NCI-H82 (cell line): ENCODE measurements around the gene PAK2.
A peak's percentile ranks its signal among the peaks of the same experiment; 100 is the strongest.
"Not testable (repeated sequence)": the region's sequence is repeated elsewhere in the genome, so short reads cannot be mapped to it uniquely, and the experiment has no call there.

ENCODE experiments used
- DNase-seq: peaks from one replicate; lab custom pipeline; 2025; lab: John Stamatoyannopoulos, UW

PAK2 gene

DNA sequence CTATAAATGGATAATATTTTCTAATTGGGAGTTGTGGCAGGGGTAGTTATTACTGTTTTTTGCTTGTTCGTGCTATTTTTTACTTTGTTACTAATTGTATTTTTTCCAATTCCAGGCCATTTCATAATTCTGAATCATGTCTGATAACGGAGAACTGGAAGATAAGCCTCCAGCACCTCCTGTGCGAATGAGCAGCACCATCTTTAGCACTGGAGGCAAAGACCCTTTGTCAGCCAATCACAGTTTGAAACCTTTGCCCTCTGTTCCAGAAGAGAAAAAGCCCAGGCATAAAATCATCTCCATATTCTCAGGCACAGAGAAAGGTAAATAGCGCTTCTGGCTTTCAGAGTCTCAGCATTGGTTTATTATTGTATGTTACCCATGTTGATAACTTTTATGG lies 42.9 kb downstream of the PAK2 start:
- DNase-seq: no peak

- DNase-seq: no peak
Measured at GRCh38 chr3:196788528-196788927, 48.9 kb downstream of the PAK2 start.

- DNase-seq: no peak
Measured at GRCh38 chr3:196789885-196790359, 50.3 kb downstream of the PAK2 start.

DNA sequence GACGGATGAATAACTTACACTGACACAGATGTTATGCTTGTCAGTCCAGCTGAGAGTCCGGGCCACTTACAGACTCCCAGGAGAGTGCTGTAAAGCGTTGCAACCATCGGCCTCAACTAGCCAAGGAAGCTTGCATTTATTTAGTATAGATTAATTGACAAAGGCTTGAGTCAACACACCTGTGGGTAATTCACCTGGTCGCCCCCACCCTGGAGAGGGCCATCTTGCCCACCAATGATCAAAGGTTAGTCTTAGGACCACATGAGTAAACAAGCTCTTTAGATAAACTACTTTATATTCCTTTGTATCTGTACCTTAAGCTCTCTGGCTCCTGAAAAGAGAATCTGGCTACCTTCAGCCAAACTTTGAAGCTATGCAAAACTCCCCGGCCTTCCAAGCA lies 51.0 kb downstream of the PAK2 start:
- DNase-seq: no peak

- DNase-seq: no peak
Measured at GRCh38 chr3:196792771-196793170, 53.1 kb downstream of the PAK2 start.

DNA sequence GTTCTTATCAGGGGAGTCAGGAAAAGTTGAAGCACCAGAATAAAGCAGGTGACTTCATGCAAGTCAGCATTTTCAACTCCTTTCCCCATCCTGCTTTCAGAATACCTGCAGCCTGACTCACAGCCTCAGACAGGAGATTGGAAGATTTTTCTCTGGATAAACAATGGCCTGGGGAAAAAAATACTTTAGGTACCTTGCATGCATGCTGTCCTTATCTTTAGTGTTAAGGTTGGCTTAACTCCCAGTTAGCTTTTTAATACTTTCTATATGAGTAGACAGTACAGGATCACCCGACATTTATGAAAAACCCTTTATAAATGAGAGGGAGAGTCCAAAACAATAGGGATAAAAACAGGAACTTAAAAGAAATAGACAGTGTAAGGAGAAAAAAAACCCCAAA lies 53.6 kb downstream of the PAK2 start:
- no peak for DNase-seq

- no peak for DNase-seq
Measured at GRCh38 chr3:196794467-196794866, 54.8 kb downstream of the PAK2 start.

DNA sequence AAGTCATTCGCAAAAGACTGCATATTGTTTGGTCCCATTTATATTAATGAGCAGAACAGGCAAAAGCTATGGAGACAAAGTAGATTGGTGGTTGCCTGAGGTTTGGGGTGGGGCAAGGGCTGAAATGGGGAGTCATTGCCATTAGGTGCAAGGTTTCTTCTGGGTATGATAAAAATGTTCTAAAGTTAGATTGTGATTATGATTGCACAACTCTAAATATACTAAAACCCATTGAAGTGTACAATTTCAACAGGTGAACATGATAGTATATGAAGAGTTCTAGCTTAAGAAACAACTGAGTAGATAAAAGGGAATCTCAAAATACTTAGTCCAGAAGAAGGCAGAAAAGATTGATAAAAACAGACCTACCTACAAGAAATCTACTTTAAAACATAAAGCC lies 56.7 kb downstream of the PAK2 start:
- no peak for DNase-seq

- DNase-seq: no peak
Measured at GRCh38 chr3:196800742-196801434, 61.2 kb downstream of the PAK2 start.

DNA sequence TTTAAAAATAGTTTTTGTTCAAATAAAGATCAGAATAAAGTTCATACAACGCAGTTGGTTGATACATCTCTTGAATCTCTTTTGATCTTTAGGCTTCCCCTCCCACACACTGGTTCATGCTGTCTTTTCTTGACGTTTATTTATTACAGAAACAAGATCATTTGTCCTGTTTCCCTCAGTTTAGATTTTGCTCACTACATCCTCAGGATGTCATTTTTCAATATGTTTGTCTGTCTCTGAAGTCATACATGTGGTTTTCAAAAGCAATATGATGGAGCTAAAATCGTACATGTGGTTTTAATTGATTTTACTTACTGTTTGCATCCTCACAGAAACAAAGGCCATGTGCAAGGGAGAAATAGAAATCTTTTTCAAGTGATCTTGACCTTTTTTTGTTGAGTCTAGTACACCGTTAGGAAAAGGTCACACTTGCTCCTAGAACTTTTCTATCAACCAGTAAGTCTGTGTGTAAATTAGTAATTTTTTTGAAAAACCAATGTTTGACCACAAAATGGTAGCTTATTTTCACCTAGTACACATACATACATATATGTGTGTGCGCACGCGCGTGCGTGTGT lies 64.3 kb downstream of the PAK2 start:
- no peak for DNase-seq

- no peak for DNase-seq
Measured at GRCh38 chr3:196804773-196805172, 65.1 kb downstream of the PAK2 start.

- no peak for DNase-seq
Measured at GRCh38 chr3:196810963-196811581, 71.4 kb downstream of the PAK2 start.

GRCh38 chr3:196812853-196813252 lies 73.2 kb downstream of the PAK2 start:
- no peak for DNase-seq

GRCh38 chr3:196813903-196814302 lies 74.2 kb downstream of the PAK2 start:
- no peak for DNase-seq

DNA sequence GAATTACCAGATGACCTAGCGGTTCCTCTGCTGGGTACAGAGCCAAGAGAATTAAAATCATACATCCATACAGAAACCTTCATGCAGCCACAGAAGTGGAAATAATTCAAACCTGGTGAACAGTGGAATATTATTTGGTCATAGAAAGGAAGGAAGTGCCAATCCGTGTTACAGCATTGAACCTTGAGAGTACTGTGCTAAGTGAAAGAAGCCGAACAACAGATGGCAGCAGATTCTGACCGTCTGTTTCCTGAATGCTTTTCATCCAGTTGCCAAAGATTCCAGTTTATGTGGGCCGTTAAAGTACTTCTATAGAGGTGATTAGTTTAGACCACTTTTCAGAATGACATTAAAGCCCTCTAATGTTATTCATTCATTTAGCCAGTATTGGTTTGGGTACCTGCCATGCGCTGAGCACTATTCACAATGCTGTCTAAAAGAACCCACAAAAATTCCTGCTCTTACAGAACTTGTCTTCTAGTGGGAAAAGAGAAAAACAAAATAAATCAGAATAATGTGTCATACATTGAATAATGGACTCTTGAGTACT lies 82.2 kb downstream of the PAK2 start:
- DNase-seq: no peak

GRCh38 chr3:196829651-196830050 lies 90.0 kb downstream of the PAK2 start:
- DNase-seq: not testable (repeated sequence)

GRCh38 chr3:196835086-196835485 lies 95.4 kb downstream of the PAK2 start:
- no peak for DNase-seq

DNA sequence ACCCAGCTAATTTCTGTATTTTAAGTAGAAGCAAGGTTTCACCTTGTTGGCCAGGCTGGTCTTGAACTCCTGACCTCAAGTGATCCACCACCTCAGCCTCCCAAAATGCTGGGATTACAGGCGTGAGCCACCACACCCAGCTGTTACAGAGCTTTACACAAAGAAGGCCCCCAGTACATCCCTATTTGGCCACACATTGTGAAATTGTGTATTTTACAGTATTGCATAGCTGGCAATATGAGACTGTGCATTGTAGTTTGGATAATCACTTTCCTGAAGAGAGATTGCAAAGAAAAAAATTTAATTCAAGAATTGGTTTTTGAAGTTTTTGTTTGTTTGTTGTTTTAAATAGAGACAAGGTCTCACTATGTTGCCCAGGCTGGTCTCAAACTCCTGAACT lies 97.0 kb downstream of the PAK2 start:
- DNase-seq: not testable (repeated sequence)

DNA sequence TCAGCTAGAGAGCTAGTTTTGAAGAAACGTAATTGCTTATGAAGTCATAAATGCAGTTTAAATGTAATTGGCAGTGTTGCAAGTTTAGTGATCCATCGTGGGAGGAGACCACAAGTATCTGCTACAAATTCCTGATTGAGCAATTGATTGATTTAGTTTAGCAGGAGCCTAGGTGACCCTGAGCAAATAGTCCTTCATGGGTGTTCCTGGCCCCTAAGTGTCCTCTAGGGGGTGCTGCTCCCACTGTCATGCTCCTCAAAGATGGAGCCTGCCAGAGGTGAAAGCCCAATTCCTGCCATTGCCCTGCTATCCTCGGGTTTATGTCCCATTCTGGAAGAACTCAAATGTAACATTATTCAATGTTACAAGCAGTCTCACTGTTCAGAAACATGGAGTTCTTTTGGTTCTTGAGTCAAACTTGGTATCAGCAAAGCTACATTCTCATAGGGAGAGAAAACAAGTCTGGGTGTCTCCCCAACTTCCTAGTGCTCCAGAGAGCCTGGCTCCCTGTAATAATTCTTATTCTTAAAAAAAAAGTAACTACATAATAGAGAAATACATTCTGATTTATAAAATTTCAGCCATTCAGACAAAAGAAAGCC lies 98.3 kb downstream of the PAK2 start:
- peak; percentile 88 for DNase-seq

GRCh38 chr3:196839351-196839750 lies 99.7 kb downstream of the PAK2 start:
- DNase-seq: not testable (repeated sequence)

DNA sequence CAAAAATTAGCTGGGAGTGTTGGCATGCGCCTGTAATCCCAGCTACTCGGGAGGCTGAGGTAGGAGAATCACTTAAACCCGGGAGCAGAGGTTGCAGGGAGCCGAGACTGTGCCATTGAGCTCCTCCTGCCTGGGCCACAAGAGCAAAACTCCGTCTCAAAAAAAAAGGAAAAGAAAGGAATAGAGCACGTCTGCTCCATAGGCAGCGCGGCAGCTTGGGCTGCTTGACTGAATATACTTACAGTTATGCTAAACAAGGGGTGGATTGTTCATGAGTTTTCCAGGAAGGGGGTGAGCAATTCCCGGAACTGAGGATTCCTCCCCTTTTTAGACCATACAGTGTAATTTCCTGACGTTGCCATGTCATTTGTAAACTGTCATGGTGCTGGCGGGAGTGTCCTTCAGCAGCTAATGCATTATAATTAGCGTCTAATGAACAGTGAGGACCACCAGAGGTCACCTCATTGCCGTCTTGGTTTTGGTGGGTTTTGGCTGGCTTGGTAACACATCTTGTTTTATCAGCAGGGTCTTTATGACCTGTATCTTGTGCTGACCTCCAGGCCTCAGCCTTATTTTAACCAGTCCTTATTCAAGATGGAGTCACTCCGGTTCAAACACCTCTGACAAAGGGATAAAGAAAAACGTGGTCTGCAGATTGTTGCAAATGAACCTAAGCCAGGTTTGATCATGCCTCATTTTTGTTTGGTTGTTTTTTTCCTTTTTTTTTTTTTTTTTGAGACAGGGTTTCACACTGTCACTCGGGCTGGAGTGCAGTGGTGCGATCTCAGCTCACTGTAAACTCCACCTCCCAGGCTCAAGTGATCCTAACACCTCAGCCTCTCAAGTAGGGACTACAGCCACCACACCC lies 103.1 kb downstream of the PAK2 start:
- DNase-seq: no peak
